Choroid plexus epithelial cell (primary cell): ENCODE results near the gene PLA2G1B.
A peak's percentile ranks its signal among the peaks of the same experiment; 100 is the strongest.

Experiments used
- DNase-seq: peaks from one replicate; pipeline ENCODE4 v3.0.0-alpha.2; 2010; ENCODE audit warnings: low read depth
- H3K4me3 ChIP-seq: 2 replicates; pipeline ENCODE4 v1.5.1; 2011; ENCODE audit warnings: low read depth, mild to moderate bottlenecking, control low read depth, low read length, moderate library complexity
- TF ChIP-seq, protein P1 (sequence below): conservative IDR thresholded peaks from 2 replicates; pipeline ENCODE4 v1.5.1; 2011; ENCODE audit warnings: low read depth, mild to moderate bottlenecking, control low read depth, inconsistent platforms, low read length, moderate library complexity

Gene PLA2G1B

DNA sequence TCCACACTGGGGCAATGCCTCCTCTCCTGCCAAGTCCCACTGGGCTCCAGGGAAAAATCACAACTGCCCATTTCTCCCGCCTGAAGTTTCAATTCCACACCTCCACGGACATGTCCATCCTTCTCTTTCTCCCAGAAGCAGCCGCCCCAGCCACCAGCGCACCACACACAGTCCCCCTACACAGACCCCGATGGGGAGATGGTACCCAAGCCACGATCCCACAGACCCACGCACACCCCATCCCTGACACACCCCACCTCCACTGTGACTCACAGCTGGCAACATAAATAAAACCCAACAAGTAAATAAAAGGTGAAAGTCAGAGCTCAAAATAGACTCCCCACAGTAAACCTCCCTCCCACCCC lies 38.7 kb upstream of the PLA2G1B start:
- no peak overlapping the region for H3K4me3 ChIP-seq
- DNase-seq: no peak
- TF ChIP-seq, protein P1, sequence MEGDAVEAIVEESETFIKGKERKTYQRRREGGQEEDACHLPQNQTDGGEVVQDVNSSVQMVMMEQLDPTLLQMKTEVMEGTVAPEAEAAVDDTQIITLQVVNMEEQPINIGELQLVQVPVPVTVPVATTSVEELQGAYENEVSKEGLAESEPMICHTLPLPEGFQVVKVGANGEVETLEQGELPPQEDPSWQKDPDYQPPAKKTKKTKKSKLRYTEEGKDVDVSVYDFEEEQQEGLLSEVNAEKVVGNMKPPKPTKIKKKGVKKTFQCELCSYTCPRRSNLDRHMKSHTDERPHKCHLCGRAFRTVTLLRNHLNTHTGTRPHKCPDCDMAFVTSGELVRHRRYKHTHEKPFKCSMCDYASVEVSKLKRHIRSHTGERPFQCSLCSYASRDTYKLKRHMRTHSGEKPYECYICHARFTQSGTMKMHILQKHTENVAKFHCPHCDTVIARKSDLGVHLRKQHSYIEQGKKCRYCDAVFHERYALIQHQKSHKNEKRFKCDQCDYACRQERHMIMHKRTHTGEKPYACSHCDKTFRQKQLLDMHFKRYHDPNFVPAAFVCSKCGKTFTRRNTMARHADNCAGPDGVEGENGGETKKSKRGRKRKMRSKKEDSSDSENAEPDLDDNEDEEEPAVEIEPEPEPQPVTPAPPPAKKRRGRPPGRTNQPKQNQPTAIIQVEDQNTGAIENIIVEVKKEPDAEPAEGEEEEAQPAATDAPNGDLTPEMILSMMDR: no peak

DNA sequence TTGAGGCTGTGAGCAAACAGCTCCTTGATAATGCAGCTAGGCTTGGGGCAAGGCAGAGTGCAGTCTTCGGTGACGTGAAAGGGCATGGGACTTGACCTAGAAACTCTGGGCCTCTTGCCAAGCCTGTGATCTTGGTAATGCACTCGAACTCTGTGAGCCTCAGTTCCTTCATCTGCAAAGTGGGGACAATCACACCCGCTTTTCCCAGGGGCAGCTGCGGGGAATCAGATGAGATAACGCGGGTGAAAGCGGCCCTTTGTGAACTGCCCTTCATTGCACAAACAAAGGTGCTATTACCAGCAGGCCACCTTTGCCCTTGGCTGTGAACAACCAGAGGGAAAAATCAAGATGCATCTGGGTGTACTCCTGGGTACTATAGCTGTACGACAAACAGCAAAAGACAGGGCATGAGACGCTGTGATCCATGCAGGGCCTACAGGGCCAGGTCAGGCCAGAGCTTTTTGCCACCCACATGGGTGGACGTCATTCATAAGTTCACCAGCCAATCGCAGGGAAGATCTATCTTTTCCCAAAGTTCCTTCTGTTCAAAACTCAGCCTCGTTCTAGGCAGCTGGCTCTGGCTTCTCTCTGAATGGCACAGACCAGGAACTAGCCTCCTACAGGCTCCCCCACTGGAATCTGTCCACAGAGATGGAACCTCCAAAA lies 38.2 kb upstream of the PLA2G1B start:
- TF ChIP-seq, protein P1: no peak
- no peak overlapping the region for H3K4me3 ChIP-seq
- DNase-seq: no peak

DNA sequence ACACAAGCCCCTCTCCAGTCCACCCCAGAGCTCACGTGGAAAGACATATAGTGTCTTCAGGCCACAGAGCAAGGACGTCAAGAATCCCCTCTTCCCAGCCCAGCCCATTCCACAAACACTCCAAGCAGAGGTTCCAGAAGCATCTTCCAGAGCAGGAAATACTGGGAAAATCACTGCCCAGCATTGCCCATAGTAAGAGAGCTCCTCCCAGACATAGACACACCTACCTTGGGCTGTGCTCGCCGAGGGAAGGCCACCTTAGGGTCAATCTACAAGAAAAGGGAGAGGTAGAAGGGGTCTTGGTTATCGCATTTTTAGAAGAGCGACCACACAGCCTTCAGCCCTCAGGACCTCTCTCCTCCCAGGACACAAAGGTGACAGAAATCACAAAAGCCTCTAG lies 36.9 kb upstream of the PLA2G1B start:
- no peak overlapping the region for H3K4me3 ChIP-seq
- DNase-seq: no peak
- TF ChIP-seq, protein P1: no peak

DNA sequence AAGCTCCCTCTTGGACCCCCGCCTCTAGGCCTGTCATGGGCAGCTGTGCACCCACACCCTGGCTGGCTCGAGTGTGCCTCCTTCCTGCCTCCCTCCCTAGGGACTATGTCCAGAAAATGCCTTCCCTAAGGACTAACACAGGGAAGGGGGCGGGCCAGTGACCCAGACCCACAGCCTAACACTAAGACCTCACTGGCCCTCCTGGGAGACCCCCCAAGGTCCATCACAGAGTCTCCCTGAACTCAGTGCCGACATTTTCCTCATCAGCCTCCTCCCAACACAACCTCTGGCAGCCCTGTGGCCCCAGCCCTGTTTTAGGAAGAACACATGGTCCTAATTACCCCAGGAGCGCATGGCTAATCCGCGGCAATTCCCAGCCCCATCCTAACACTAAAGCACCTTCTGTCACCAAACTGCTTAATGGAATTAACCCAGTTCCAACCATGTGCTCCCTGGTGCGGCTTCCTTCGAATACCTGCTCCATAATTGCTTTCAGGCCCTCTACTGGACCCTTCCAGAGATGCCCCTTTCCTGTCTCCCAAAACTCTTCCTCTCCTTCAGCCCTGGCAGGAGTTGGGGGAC lies 35.8 kb upstream of the PLA2G1B start:
- no peak overlapping the region for H3K4me3 ChIP-seq
- TF ChIP-seq, protein P1: no peak
- no peak for DNase-seq

DNA sequence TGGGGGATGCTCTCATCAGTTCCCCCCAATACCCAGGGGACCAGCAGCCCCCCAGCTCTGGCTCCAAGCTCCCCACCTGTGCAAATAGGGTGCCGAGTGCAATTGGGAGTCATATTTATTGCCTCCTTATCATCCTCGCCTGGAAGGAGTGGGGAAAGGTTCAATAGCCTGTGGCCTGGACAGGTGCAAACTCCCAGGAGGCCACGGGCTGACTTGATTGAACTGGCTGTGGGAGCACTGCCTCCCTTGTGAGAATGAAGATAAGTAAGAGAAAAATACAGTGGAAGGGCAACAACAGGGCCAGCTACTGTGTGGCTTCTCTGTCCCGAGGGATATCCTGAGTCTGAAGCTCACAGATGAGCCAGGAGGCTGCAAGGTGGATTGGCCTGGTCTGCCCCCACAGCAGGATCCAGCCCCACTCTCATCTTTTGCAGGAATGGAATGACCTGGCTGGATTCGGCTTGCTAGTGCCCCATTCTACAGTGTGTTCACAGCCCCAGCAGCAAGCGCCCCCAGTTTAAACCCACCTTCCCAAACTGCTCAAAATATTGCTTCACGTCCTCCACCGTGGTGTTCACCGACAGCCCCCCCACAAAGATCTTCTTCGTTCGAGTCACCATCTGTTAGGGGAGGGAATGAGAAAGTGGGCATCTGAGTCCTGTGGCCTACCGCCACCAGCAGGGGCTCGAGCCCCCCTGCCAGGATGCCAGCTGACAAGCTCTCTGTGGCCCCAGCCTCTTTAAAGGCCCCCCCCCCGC lies 35.1 kb upstream of the PLA2G1B start:
- no peak overlapping the region for H3K4me3 ChIP-seq
- TF ChIP-seq, protein P1: no peak
- no peak for DNase-seq

DNA sequence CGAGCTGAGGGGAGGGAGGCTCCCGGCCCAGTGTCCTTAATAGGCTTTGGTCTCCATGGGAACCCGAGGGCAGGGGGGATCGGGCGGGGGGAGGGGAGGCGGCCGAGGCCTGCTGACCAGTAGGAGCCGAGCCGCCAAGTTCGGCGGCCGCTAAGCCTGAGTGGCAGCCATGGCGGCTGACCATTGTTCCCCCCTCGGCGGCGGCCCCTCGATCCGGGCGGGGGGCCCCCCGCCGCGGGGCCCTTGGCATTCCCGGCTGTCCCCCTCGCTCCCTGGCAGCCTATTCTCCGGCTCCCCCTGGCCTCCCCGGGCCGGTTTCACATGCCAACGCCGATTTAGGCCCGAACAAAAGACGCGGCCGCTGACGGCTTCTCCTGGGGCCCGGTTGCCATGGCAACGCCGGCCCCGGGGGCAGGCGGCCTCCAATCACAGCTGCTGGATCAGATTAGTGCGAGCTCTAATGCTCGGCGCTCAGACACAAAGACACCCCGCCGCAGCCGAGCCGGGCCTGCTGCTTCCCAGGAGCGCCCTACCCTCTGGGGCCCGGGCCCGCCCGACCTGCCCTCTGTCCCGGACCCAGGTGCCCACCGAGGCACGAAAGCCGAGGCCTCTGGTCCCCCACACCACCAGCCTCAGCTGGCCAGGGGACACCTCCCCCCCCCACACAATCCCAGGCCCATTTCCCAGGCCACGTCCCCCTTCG lies 34.1 kb upstream of the PLA2G1B start:
- TF ChIP-seq, protein P1: no peak
- H3K4me3 ChIP-seq: peak overlapping the region; percentile 51
- peak; percentile 81 for DNase-seq
